Measurements from ENCODE around the gene KXD1.
"Not testable (repeated sequence)": the region's sequence is repeated elsewhere in the genome, so short reads cannot be mapped to it uniquely, and the experiment has no call there.

Gene KXD1

DNA sequence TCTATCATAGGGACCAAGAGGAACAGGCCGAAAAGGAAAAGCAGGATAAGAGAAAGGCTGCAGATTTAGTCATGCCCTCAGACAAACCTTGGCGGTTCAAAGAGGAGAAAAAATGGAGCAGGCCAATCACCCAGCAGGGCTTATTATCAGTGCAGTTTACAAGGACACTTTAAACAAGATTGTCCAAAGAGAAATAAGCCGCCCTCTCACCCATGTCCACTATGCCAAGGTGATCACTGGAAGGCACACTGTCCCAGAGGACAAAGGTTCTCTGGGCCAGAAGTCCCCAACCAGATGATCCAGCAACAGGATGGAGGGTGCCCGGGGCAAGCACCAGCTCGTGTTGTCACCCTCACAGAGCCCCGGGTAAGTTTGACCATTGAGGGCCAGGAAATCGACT is 22.6 kb downstream of the KXD1 start:
- DNase-seq (ENCODE audit: low spot score) = no peak

DNA sequence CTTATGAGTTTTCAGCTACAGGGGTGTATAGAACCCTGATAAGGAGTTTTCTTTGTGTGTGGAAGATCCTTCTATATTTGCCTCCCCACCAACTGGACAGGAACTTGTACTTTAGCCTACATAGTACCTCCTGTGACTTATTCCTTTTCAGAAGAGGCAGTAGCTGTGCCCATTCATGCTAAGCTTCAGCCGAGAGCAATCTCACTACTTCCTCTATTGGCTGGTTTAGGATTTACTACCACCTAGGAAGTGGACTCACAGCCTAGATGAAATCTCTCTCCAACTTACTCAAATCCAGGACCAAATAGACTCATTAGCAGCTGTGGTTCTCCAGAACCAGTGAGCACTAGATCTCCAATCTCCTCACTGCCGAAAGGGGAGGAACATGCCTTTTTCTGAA is 28.6 kb downstream of the KXD1 start:
- DNase-seq (ENCODE audit: low spot score) = no peak

DNA sequence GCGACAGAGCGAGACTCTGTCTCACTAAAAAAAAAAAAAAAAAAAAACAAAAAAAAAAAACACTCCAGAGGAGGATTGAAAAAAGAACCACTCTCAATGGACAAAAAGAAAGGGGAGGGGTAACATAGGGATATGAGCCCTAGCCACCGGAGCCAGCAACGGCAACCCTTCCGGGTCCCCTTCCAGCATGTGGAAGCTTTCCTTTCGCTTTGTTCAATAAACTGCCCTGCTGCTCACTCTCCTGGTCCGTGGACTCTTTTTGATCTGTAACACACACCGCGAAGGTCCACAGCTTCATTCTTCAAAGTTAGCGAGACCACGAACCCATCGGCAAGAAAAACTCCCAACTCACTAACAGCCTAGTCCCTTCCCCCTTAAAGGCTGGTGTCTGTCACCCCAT is 29.9 kb downstream of the KXD1 start:
- no peak for DNase-seq (ENCODE audit: low spot score)

DNA sequence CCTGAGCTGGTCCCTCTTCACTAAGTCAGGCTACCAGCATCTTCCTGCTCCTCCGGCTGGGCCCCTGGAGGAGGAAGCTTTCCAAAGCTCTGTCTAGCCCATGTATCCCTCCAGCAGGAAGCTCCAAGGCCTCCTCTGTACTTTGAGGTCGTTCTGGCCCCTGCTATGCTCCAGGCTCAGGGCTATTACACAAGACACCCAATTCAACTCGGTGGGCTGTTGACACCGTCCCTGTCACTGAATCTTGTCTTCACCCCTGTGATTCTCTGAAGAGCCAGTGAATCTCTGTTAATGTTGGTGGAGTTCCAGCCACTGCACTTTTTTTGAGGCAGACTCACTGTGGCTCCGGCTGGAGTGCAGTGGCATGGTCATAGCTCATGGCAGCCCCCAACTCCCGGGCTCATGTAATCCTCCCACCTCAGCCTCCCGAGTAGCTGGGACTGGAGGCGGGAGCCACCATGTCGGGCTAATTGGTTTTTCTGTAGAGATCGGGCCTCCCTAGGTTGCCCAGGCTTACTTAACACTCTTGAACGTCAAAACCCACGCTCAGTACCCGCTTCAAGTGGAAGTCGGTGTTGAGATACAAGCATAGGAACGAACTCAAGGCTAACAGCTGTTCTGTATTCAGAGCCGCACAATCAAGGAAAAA is 30.4 kb downstream of the KXD1 start:
- DNase-seq (ENCODE audit: low spot score) = no peak

DNA sequence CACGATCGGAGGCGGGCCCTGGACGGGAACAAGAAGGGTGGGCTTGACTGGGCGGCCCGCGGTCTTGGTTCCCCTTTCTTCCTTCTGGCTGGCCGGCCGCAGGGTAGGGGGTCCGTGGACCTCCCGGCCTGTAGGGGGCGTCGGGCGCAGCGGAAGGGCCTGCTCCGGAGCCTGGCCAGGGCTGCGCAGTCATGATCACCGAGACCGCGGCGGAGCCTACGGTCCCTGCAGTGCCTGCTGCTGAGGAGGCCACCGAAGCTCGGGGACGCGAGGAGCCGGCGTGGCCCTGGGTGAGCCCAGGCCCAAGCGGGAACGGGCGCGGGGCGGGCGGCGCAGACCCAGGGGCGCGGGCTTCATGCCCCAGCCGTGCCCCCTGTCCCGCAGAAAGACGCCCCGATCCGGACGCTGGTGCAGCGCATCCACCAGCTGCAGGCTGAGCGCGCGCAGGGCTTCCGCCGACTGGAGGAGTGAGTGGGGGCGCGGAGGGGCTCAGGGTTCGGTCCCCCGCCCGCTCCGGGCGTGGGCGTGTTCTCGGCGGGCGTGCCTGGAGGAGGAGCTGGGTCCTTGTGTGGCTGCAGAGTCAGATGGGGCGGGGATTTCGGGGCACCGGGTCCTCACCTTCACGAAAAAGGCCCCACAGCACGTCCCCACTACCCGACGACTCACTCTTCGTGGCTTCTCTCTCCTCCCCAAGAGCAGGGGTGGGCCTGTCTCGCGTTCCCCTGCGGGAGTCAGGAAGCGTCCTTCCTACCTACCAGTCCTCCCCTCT is 31.1 kb downstream of the KXD1 start, which contains the start of gene REX1BD:
Gene REX1BD (plus strand): TSS at position 188 of the 769 bp plus-strand sequence. CDS start 4 bp downstream, at position 192.
- DNase-seq (ENCODE audit: low spot score) = peak; percentile 89

DNA sequence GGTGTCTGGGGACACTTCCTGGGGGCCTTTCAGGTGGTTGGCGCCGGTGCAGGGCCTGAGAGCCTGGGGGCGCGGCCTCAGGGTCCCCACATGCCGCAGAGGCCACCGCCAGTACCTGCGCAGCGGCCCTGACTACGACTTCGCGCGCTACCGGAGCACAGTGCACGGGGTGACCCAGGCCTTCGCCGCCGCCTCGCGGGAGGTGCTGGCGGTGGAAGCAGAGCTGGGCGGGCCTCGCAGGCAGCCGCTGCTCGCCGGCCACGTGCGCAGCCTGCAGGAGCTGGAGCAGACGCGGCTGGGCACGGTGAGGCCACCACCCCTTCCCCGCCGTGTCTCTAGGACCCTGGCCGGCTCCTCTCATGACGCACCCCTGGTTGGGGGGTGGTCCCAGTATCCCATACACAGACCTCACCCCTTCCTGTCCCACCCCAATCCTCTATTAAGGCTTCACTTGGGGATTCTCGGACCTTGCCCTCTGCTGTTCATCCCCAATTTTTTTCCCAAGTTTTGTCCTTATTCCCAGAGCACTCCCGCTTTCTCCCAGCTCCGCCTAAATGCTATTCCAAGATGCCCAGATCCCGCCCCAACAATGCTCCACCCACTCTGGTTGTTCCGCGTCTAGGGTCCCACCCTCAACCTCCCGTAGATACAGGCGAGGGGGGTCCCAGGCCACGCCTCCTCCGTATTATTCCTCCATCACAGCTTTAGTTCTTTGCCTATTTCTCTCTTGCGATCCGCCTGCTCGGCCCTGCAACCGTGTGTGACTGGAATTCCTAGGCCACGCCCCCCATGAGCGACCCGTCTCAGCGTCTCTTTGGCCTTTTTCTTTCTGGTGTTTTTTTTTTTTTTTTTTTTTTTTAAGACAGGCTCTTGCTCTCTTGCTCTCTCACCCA is 32.0 kb downstream of the KXD1 start:
- peak; percentile 59 for DNase-seq (ENCODE audit: low spot score)

DNA sequence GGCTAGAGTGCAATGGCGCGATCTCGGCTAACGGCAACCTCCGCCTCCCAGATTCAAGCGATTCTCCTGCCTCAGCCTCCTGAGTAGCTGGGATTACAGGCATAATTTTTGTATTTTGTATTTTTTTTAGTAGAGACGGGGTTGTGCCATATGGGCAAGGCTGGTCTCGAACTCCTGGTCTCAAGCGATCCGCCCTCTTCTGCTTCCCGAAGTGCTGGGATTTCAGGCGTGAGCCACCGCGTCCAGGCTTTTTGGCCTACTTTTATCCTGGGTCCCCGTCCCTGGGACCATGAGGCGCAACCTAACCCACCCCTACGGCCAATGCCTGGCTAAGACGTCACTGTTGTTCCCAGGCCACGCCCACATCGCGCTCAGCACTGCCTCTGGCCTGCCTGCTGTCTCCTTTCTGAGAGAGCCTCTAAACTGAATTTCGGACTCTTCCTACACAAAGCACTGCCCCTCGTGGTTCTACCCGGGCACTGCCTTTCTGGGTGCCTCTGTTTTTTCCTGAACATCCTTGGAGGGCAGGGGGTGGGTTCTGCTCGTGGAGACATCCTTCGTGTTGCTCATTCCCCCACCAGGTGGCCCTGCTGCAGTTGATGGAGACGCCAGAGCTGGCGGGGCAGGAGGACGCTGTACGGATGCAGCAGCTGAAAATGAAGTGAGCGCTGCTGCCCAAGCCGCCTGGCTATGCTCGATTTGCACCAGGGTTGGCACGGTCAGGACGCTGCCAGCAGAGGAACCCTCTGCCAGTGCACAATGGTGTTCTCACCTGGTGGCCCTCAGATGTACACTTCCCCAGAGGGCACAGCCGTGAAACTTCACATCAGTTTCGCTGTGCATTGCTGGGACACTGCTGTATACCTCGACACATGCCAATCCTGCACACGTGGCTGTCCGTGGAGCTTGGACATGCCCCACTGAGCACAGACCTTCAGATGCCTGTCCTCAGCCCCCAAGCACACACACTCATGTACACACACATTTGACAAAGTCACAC is 32.9 kb downstream of the KXD1 start:
- peak; percentile 53 for DNase-seq (ENCODE audit: low spot score)

DNA sequence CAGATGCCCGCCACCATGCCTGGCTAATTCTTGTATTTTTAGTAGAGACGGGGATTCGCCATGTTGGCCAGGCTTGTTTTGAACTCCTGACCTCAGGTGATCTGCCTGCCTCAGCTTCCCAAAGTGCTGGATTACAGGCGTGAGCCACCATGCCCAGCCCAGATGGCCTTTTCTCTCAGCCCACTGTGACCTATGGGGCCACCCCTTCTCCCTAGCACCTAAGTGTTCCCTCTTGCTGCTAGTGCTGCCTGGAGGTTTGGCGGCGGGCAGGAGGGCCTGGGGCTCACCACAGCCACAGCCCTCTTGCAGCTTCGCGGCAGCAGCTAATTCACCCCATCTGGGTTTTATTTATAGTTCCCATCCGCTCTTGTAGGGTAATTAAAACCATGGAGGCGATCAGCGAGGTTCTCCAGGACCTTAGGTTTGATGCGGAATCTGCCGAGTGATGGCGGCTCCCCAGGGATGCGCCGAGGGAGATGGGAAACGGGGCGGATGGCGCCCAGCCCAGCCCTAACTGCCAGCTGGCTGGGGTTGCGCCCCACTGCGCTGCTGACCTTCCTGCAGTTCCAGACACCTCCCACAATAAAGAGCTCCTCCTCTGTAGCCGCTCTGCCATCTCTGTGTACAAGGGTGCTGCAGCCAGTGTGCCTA is 34.2 kb downstream of the KXD1 start:
- DNase-seq (ENCODE audit: low spot score) = no peak

DNA sequence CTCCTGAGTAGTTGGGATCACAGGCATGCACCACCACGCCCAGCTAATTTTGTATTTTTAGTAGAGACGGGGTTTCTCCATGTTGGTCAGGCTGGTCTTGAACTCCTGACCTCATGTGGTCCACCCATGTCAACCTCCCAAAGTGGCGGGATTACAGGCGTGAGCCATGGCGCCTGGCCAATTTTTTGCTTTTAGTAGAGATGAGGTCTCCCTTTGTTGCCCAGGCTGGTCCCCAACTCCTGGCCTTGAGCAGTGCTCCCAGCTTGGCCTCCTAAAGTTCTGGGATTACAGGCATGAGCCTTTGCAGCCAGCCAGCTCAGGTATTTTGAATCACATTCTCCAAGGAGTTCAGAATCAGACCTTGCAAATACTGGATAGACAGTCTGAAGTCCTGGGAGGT is 35.1 kb downstream of the KXD1 start:
- not testable (repeated sequence) for DNase-seq (ENCODE audit: low spot score)

DNA sequence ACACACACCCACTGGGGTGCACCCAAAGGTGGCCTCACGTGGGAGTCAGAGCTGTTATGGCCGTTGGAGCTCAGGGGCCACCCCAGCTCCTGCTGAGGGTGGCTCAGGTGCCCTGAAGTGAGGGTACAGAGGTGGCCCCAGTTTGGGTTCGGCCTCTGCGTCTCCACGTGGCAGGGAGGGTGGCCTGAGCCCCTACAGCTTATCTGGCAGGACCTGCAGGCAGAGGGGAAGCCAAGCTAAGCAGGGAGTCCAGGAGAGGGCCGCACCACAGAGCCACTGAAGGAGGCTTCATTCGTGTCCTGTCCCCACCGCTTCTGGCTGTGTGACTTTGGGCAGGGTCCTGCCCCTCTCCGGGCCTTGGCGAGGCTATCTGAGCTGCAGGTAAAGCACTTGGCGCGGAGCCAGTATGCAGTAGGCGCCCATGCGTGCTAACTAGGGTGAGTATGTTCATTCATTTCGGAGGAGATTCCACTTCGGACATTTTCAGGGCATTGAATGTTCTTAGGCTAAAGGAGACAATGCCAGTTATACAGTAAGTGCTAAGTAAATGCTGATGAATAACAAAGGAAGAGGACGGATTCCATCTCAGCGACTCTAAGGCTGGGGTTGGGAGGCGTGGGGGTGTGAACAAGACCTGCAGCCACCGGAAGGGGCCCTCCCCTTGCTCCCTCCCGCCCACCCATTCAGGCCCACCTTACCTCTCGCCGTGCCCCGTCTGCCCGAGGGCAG is 35.9 kb downstream of the KXD1 start:
- DNase-seq (ENCODE audit: low spot score) = no peak

DNA sequence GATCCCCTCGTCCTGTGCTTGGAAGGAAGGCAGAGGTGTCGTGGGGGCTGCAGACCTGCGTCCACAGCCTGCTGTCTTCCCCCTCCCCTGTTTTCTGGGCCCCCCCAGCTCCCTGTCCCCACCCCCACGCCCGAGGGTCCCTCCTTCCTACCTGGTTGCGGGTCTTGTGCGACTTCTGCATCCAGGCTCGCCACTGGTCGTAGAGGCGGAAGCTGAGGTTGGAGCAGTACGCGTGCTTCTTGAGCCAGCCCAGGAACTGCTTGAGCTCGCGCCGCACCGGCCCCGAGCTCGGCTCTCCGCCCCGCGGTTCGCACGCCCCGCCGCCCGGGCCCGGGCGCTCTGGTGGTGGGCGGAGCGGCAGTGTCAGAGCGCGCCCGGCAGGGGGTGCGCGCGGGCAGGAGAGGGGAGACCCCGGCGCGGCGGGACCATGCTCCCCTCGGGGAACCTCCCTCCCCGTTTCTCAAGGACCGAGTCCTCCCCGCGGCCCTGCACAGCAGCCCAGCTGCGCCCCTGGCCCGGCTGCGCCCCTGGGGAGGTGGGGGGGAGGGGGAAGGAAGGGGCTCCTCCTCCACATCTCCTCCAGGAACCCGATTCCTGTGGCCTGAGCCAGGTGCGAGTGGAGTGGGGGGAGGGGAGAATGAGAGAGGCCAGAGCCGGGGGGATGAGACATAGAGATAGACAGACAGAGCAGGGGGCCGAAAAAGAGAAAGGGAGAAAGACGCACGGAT is 36.6 kb downstream of the KXD1 start:
- DNase-seq (ENCODE audit: low spot score) = peak; percentile 34

DNA sequence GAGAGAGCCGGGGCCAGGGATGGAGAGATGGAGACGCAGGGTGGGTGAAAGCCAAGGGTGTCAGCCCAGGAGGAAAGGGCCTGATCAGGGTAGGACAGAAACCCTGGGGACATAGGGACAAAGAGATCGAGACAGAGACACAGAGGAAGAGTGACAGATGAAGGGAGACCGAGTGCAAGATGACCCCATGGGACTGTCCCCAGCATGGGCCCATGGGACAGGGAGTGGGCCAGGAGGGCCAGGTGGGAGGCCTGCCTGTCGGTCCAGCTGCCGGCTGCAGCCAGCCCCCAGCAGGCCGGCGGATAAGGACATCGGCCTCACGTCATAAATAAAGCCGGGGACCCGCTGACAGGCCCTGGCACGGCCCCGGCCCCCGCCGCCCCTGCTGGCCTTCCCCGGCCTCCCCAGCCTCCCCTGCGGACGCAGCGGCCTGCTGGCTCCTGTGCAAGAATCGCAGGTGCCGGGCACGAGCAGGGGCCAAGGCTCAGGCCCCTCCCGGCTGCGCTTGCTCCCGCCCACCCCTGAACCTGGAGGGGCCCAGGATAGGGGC is 37.2 kb downstream of the KXD1 start:
- DNase-seq (ENCODE audit: low spot score) = no peak

DNA sequence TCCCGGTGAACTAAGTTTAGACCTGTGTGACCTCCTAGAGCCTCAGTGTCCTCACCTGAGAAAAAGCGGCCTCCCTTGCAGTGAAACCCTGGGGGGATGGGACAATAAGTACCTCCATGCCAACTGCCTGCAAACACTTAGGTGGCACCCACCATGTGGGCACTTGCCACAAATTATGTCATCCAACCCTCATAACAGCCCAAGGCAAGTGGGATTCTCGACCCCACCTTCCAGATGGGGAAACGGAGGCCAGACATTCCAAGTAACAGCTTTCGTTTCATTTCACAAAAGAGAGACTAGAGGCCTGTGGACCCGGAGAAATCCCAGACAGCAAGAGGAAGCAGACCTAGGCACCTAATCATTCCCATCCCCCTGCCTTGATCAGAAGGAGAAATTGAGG is 37.8 kb downstream of the KXD1 start:
- no peak for DNase-seq (ENCODE audit: low spot score)

DNA sequence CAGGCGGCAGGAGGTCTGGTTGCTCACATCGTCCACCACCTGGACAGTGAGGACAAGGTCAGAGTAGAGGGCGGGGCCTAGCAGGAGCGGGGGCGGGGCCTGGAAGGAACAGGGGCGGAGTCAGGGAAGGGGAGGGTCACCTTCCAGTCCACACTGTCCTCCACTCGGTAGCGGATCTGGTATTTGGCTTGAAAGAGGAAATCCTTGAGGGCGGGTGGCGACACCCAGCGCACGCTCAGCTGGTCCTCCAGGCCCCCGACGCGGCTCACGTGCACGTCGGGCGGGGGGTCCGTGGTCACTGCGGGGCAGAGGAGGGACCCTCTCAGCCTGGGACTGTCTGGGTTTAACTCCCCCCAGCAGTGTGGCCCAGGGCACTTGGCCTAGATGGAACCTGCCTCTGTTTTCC is 39.1 kb downstream of the KXD1 start:
- peak; percentile 41 for DNase-seq (ENCODE audit: low spot score)

DNA sequence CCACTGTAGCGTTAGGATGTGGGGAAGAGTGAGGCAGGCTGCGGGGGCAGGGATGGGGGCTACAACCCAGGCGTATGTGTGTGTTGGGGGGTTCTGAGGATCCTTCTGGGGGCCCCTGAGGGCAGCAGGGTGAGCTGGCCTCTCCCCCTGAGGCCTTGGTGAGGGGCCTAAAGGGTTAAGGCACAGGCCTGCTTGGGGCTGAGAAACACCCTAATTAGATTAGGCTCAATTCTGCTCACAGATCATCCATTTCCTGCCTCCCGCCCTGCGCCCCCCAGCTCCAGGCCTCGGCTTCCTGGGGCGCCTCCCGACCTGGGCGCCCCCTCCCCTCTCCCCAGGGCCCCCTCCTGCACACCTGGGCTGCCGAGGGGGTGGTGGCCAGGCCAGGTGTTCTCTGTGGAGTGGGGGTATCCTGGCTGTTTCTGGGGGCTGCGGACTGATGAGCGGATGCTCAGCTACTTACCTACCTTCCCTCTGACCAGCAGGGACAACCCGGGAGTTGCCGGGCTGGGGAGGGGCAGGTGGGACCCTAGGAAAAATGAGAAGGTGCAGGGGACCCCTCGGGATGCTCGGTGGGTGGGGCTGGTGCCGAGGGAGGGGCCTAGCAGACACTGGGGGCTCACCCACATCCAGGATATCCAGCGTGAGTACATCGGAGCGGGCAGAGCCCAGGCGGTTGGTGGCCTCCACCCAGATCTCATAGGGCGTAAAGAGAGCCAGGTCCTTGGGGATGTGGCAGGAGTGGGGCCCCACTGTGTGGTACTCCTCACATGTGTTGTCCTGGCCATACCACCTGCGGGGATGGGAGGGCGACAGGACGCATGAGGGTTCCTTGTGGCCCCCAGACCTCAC is 40.4 kb downstream of the KXD1 start:
- DNase-seq (ENCODE audit: low spot score) = no peak

DNA sequence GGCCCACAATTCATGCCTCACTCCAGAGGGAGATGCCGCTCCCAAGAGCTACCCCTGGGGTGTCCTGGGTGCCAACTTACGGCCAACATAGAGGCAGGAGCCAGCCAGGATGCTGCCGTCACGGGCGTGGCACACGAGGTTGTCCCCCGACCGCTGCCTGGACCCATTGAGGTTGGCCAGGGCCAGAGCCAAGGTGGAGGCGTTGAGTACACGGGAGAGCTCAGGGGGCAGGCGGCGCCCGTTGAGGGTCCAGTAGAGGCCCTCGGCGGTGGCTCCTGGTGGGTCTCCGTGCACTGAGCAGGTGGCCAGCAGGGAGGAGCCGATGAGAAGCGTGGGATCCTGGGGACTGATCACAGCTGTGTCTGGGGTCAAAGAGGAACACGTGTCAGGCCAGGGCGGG is 41.8 kb downstream of the KXD1 start:
- no peak for DNase-seq (ENCODE audit: low spot score)

DNA sequence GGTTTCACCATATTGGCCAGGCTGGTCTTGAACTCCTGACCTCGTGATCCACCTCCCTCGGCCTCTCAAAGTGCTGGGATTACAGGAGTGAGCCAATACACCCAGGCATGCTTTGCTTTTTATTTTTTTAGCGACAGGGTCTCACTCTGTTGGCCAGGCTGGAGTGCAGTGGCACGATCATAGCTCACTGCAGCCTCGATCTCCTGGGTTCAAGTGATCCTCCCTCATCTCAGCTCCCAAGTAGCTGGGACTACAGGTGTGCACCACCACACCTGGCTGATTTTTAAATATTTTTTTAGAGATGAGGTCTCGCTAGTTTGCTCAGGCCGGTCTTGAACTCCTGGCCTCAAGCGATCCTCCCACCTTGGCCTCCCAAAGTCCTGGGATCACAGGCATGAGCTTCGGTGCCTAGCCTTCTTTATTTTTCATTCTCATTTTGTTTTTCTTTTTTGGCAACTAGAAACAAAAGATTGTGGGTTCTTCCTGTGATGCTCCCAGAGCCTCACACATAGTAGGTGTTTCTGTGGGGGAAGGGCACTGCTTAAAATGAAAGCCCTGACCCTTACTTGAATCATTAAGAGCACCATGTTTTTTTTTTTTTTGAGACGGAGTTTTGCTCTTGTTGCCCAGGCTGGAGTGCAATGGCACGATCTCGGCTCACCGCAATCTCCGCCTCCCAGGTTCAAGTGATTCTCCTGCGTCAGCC is 43.2 kb downstream of the KXD1 start:
- not testable (repeated sequence) for DNase-seq (ENCODE audit: low spot score)

DNA sequence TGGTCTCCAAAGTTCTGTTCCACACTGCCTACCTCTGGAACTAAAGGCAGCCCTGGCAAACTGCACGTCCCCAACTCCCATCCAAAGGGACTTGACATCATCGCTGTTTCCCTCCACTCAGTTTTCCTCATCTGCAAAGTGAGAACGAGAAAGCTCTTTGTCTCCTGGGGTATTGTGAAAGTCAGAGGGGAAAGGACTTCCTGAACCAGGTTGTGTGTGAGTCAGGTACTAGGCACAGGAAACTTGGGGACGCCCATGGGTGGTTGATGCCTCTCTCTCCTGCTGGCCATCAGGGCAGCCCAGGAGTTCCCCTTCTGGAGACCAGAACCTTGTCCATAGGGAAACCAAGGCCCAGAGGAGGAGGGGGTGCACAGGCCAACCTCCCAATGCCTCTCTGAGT is 44.2 kb downstream of the KXD1 start:
- DNase-seq (ENCODE audit: low spot score) = no peak
